Activated CD4-positive, alpha-beta T cell treated with anti-CD3 and anti-CD28 coated beads, Interleukin-10, Interleukin-2, amounts not matched to agents 100 ng/mL and 50 ng/mL, durations not matched to agents 16 hours and 8 hours (primary cell): ENCODE measurements around the gene ARID1B.

Experiments used
- DNase-seq: peaks from one replicate; pipeline ENCODE4 v3.0.0-alpha.2; 2020

ARID1B gene

DNA sequence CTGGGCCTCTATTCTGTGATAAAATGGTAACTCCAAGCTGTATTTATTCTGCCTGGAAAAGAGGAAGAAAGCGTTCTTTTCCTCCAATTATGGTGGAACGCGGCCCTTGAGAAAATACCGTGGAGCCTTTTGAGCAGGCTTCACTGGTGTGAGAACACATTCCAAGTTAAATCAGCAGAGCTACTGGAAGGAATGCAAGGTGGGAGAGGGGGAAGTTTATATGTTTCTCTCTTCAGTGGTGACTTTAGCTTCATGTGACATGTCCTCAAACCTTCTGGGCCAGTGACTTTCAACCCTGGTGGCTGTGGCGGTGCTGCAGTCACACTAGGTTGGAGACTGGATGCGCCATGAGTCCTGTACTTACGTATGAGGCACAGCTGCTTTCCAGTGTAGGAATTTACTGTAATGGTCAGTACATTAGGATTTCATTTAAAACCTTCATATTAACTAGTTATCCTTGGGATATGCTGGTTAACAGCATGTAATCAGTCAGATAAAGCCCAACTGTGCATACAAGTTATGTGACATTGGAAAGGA is 221.7 kb downstream of the ARID1B start:
- DNase-seq = no peak

DNA sequence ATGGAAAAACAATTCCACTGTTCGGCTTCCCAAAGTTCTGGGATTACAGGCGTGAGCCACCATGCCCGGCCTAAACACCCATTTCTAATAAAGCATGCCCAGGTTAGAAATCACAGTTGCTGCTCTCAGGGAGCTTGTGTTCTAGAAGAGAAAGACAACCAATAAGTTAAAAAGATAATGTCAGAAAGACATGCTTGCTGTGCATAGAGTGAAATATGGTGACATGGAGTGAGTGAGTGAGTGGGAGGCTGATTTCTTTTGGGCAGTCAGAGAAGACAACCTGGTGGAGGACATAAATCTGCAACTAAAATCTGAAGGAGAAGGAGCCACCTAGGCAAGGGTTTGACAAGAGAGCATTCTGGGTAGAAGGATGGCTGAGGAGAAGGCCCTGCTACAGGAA is 222.6 kb downstream of the ARID1B start:
- DNase-seq = no peak

DNA sequence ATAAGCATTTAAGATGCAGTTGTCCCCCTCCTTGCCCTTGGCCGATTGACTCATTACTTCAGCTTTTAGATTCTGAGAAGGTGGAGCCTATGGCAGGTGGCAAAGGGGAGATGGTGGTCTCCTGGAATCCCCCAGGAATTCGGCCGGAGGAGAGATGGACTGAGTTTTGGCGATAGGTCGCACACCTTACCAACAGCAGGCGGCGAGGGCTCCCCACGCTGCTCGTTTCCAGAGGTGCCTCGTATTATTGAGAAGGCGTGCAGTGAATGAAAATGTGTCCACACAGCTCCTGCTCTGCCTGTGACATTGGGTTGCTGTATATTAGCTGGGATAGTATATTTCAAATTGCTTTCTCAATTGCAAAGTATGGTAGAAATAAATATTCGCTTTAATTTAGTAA is 224.5 kb downstream of the ARID1B start:
- DNase-seq = no peak

DNA sequence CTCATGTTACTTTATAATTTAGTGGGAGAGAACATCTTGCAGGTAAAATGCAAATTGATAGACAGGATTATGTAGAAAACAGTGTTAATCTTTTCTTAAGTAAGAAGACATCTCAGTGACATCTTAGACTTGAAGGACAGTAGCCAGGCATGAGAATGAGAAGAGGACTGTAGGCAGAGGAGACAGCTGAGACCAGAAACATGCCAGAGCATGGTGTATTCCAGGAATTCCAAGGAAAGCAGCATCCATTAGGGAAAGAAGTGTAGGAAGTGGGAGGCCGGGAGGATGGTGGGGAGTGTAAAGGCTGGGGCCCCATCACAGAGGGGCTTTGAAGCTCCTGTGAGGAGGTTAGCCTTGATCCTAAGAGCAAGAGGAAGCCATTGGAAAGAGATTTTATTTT is 225.6 kb downstream of the ARID1B start:
- DNase-seq = no peak

DNA sequence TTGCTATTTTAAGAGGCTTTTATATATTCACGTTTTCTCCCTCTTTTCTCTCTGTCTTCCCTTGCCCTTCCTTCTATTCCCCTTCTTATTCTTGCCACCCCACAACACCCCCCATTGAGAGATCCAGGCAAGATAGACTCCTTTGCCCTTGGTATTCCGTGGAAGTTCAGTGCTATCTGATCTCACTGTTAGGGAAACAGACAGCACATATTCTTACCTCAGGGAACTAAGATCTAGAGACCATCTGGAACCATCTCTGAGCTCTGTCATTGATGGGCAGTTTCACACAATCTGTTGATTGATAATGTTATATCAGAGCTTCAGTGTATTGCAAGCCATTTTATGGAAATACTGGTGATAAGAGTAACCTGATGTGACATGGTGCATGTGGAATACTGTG is 228.8 kb downstream of the ARID1B start:
- no peak for DNase-seq

DNA sequence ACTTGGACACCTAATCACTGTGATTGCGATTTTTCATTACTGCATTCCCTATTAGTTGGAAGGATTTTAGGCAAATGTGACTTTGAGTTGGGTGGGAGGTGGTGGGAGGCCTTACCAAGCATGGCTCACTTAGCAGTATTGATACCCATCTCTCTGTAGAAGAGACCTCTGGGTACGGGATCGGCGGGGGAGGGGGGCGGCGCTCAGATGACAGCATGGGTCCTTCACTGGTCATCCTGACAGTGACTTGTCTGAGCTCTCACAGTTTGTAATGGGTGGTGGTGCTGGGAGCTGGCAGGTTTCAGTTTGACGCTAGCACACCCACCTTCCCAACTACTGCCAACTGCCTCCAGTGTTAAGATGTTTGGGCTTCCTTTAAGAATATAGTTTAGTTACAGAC is 231.4 kb downstream of the ARID1B start:
- no peak for DNase-seq

DNA sequence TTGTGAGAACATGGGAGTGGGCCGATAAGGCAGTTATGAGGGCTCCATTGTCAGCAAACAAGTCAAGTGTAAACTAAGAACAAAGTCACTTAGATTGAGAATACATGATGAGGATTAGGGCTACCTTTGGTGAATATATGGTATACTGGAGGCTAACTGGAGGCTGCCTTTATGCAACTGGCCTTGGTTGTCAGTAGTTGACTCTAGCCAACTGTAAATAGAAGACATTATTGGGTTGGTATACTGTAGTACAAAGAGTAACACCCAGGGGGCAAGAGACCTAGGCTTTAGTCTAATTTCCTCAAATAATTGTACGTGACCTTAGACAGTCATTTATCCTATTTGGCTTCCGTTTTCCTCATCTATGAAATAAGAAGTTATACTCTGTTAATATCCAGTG is 235.2 kb downstream of the ARID1B start:
- no peak for DNase-seq

DNA sequence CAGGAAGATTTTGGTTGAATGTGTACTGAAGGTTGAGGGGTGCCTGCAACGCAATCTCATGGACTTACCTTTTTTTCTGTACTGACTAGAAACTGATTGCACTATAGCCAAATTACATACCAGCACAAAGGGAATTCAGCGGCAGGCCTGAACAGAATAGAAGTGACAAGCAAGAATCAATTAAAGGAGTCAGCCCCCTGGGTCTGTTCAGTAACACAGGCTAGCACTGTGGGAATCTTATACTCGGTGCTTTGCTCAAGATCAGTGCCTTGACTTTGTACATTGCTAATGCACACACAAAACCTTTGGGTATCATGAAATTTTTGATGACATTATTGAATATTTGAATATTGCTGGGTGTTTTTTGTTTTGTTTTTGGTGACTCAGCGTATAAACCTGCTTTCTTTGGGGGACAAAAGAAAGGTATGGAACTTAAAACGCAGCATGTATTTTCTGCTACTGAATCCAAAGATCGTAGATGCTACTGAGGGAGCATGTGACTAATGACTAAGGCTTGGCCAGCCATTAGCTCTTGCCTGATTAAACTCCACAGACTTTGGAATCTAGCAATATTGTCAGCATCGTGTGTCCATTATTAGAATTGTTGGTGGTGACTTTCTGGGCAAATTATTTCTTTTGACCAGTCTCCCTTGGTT is 236.6 kb downstream of the ARID1B start:
- no peak for DNase-seq

DNA sequence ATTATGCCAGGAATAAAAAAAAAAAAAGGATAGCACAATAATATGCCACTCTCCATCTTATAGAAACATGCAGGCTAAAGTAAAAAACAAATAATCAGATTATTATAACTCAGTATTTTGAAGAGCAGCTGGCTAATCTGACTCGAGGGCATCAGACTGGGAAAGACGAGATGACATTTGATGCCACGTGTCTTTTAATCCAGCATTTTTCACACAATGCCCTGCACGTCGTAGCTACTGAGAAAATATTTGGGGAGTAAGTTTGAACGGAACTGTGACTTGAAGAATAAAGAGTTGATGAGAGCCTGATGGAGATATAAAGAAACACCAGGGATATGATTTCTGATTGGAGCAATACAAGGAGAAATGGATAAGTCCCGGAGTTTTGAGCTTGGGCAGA is 237.7 kb downstream of the ARID1B start:
- DNase-seq = no peak

DNA sequence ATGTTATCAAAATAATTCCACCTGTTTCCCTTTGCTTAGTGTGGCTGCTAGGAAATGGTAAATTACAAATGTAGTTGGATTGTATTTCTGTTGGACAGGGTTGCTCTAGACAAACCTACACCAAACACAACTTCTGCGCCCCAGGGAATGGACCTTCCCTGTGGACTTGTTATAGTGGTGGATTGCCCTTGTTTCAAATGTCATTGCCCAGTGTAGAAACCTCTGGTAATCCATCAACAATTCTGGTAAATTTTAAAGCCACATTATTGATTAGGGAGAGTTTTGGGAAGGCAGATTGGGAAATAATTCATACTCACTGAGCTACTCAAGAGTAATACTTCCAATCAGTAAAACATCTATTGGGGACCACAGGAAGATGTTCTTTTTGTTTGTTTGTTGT is 239.8 kb downstream of the ARID1B start:
- no peak for DNase-seq

DNA sequence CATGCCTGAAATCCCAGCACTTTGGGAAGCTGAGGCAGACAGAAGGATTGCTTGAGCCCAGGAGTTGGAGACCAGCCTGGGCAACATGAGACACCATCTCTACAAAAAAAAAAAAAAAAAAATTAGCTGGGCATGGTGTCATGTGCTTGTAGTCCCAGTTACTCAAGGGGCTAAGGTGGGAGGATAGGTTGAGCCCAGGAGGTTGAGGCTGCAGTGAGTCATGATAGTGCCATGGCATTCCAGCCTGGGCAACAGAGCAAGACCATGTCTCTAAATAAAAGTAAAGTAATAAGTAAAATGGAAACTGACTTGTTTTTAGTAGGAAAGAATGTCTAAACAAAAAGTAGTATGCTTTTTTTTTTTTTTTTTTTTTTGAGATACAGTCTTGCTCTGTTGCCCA is 240.7 kb downstream of the ARID1B start:
- no peak for DNase-seq

DNA sequence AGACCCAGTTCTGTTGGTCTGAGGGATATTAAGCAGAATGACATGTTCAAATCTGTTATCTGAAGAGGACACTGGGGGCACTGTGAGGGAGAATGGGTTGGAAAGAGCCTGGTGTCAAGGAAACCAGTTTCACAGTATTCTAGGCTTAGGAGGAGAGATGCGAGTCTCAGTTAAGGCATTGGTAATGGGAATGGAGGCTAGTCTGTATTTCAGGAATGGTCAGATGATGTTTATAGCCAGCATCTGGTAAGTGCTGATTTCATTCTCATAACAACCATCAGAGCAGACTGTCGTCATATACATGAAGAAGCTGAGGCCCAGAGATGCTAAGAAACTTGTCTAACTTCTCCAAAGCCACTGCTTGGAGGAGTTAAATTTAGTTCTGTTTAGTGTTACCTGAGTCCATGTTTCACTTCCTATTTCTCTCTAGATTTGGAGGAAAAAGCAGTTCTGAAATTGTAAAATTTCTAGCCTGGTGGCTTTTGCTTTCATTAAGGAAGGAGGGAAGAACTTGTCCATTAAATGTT is 242.0 kb downstream of the ARID1B start:
- DNase-seq = no peak

DNA sequence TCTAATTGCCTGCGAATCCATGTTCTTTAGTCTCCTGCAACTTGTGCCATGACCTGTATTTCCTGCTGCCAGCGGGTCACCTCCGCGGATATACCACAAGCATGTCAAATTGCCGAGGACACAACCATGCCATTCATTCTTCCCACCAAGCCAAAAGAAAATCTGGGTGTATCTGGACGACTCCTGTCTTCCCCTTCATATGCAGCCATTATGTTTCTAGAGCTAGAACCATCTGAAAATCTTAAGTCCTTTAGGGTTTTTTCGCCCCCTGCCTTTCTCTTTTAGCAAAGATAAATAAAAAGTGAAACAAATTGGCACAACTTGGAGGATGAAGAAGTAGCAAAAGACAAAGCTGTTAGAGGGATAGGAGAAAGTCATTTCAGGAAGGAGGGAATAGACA is 242.6 kb downstream of the ARID1B start:
- DNase-seq = no peak

DNA sequence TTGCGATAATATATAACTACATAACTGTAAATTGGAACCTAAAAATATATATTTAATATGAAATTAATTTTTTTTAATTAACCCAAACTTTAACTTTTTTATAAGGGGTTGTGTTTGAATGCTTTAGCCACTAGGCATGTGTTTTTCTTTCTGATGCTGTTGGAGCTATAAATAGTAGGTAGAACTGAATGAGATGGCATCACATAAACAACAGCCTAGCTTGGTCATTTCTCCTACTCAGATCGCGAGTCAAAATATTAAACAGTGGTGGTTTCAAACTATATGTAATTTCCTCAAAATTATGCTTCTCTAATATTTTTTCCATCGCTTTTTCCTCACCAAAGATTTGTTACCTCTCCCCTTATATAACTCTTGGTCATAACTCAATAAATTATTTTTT is 243.2 kb downstream of the ARID1B start:
- peak; percentile 48 for DNase-seq

DNA sequence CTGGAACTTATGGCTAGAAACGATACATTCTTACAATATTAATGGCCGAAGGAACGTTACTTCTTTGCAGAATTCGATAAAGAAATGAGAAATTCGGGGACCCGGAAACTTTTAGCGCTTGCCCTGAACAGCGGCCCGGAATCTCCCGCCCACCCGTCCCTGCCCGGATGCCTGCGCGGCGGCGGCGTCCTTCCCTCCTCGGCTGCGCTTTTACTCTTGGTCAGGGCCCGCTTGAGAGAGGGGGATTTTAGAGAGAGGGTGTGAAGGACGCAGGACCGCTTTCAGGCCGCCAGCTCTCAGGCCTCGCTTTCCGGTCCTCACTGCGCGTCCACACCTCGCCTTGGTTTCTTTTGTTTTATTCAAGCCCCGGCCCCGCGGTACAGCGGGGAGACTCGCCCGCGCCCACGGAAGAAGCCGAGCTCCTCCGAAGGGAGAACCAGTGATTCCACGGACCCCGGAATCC is 243.7 kb downstream of the ARID1B start:
- DNase-seq = peak; percentile 66

DNA sequence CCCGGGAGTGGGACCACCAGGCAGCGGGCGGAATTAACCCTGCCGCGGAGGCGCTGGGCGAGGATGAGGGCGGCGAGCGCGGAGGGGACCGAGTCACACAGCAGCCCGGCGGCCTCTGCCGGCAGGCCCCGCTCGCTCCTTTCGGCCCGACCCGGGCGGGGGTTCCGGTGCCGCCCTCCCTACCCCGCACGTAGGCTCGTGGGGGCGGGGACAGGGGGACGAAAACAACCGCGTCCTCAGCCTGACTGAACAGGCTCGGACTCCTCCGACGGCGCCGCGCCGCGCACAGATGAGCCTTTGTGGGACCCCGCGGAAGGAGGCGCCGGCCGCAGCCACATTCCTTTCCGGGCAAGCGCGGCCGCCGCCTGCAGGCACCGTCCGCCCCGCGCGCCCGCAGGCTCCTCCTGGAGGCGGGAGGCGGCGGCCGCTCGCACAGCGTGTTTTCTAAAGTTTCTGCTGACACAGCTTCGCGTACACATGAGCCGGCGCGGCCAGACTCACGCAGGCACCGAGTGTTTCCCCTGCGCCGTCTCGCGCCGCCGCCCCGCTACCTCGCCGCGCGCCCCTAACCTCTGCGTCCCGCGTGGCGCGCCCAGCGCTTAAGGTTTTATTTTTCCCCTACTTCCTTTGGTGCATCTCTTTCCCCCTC is 244.3 kb downstream of the ARID1B start:
- peak; percentile 94 for DNase-seq

DNA sequence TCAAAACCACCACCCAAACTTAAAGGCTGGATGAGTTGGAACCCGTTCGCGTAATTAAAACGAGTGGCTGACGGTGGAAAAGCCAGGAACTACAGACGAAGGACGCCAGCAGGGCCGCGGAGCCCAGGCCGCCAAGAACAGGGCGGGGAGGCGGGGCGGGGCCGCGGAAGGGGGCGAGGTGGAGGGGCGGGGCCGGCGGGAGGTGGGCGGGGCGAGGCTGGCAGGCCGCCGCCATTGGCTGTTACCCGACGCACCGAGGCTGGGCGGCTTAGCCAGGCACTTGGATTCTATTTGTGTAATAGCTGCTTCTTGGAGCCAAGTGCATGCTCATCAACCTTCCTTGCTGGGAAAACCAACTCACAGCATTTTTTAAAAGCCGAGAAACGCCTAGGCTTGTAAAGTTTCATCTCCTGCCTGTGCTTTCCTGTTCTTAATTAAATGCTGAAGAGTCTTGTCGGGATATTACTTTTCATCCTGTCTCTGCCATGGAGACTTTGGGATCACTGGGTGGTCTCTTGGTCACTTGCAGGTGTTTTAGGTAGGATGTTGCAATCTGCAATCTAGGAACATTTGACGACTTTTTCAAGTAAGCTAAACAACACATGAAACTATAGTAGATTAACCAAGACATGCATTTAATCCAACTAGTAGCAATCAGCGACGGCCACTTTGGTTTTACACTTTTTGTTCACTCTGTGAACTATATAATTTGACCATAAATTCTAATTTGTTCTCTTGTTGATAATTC is 245.0 kb downstream of the ARID1B start:
- DNase-seq = peak; percentile 88

DNA sequence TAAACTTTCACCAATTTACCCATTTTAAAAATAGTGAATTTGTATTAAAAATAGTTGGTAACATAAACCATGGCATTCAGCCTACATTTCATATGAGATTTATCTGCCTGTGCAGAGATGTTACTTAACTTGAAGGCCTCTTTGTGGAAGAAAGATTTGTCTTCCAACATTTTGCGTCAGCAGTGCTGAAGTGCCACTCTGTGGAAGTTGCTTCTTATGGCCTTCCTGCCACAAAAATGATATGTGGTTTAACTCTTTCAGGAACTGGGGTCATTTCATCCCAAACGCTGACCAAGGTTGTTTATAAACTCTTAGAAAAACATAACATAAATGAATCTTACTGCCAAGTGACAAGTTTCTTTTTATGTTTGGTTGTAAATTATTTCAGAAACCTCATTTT is 246.8 kb downstream of the ARID1B start:
- DNase-seq = no peak

DNA sequence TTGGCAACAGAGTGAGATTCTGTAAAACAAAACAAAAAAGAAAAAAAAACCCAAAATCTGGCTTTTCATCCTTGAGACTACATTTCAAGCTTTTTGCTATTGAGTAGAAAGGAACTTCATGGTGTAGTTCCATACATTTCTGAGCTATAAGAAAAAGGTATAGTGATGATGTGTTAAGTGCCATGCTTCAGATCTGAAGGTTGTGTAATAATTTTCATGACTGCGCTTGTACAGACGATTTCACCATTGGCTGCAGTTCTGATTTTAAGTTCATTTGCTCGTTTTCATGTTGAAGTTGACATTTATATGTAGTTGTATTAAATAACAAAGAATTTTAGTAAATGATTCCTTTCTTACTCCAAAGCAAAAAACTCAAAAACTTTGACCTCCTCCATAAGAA is 247.6 kb downstream of the ARID1B start:
- DNase-seq = no peak

DNA sequence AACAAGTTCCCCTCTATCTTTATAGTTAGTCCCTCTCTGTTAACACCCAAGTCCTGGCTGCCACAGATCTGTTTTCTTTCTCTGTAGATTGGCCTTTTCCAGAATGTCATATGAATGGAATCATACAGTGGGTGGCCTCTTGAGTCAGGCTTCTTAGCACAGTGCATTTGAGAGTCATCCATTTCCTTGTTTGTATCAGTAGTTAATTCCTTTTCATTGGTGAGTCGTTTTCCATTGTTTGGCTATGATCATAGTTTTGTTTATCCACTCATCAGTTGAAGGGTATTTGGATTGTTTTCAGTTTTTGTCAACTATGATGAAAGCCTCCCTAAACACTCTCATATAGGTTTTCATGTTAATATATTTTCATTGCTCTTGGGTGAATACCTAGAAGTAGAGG is 248.3 kb downstream of the ARID1B start:
- no peak for DNase-seq

DNA sequence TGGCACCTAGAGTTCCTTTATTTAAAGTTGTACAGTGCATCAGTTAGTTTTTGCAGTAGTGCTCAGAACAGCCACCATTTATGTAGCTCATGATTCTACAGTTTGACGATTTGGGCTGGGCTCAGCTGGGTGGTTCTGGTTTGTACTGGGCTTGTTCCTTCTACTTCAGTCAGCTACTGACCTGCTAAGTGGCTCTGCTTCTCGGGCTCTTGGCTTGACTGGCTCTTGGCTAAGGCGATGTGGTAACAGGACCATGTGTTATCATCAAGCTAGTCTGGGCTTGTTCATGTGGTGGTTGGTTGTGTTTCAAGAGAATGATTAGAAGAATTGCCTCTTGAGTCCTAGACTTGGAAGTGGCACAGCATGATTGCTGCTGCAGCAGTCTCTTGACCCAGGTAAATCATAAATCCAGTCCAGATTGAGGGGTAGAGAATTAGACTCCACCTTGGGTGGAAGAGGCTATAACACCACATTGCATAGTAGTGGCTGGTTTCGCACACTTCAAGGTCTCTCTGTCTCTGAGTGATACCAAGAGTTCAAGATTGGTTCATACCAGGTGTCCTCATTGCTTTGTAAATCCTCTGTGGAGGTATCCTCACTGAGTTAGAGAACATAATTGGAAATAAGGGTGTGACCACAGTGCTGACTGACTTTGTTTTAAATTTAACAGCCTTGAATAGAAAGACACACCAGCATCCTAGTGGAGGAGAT is 253.0 kb downstream of the ARID1B start:
- DNase-seq = no peak

DNA sequence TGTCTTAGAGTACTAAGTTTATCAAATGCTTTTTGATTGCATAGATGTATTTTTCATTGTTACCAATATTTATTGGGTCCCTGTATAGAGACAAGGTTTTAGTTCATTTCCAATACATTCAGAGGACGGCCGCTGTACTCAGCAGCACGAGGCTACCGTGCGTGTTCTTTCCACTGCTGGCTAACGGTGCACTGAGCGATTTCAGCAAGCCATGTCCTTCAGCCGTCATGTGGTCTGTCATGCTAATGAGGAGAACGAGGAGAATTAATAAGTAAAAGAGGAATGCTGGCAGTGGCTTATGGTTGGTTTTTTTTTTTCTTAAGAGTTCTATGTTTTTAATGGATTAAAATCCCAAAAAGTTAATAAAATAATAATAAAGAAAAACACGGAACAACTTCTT is 253.6 kb downstream of the ARID1B start:
- DNase-seq = no peak

DNA sequence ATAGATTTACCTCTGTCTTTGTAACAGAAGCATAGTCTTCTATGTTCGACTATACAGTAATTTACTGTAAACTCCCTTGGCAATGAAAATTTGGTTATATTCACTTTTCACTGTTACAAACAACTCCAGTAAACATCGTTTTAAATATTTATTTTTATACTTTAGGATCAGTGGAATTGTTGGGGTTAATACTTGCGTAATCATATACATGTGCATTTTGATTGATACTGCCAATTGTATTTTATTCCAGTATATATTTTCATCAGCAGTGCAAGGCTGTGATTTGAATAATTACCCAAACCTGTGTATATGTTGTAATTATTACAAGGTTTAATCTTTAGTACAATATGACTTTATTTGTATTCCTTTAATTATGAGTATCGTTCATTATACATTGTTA is 255.7 kb downstream of the ARID1B start:
- no peak for DNase-seq
